DOHH2 (cell line): ENCODE data around the gene IGFBP2.

Source experiments
- EZH2phosphoT487 ChIP-seq: fragments of 200-600 bp; sonication (generic); IDR thresholded peaks from 2 replicates; pipeline ENCODE4 v1.6.1; 2017; ENCODE audit warnings: borderline replicate concordance, mild to moderate bottlenecking, antibody characterized with exemption, low read length, moderate library complexity, mixed read lengths
- TF ChIP-seq, protein P1 (sequence below): fragments of 200-600 bp; sonication (generic); IDR thresholded peaks from one replicate; pipeline ENCODE4 v1.5.1; 2014; ENCODE audit warnings: antibody characterized with exemption, mild to moderate bottlenecking, low read depth, low read length; ENCODE audit not compliant: poor library complexity, severe bottlenecking

DNA sequence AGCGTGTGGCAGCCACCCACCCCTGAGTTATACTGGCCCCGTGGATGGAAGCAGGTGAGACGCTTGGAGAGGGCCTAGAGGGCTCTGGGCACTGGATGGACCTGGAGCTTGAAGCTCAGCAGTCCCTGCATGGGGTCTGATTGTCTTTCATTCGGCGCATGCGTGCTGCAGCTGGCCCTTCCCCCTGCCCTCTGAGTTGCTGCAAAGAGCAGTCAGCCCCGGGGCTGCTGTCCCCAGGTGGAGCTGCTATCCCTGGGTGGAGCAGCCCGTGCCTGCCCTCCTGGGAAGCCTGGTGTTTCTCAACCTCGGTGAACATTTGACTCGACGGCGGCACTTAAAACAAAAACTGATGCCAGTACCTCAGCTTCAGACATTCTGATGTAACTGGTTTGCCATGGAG is 32.5 kb downstream of the IGFBP2 start:
- TF ChIP-seq, protein P1, sequence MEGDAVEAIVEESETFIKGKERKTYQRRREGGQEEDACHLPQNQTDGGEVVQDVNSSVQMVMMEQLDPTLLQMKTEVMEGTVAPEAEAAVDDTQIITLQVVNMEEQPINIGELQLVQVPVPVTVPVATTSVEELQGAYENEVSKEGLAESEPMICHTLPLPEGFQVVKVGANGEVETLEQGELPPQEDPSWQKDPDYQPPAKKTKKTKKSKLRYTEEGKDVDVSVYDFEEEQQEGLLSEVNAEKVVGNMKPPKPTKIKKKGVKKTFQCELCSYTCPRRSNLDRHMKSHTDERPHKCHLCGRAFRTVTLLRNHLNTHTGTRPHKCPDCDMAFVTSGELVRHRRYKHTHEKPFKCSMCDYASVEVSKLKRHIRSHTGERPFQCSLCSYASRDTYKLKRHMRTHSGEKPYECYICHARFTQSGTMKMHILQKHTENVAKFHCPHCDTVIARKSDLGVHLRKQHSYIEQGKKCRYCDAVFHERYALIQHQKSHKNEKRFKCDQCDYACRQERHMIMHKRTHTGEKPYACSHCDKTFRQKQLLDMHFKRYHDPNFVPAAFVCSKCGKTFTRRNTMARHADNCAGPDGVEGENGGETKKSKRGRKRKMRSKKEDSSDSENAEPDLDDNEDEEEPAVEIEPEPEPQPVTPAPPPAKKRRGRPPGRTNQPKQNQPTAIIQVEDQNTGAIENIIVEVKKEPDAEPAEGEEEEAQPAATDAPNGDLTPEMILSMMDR, result no peak
- TF ChIP-seq EZH2phosphoT487, result no peak
